NCI-H460 (cell line): Measurements from ENCODE around the gene SLC45A3. TPM values are rescaled to one million over a fixed set of nuclear protein-coding genes. Genes with fewer than 3 reads are reported as not detected.

Source experiments
- DNase-seq: peaks from one replicate; pipeline ENCODE4 v3.0.0-alpha.2; 2016; ENCODE audit warnings: low read depth; ENCODE audit errors: extremely low read depth
- total RNA-seq: library from RNA; depleted of rRNA; stranded (reverse); fragments of >200 nt; shearing (Covaris generic); gene quantifications from 2 replicates; pipeline ENCODE4 v1.2.3, GENCODE V29; 2014

SLC45A3 gene
- total RNA-seq, 1 experiment from 2014 or later: 2.1 TPM

DNA sequence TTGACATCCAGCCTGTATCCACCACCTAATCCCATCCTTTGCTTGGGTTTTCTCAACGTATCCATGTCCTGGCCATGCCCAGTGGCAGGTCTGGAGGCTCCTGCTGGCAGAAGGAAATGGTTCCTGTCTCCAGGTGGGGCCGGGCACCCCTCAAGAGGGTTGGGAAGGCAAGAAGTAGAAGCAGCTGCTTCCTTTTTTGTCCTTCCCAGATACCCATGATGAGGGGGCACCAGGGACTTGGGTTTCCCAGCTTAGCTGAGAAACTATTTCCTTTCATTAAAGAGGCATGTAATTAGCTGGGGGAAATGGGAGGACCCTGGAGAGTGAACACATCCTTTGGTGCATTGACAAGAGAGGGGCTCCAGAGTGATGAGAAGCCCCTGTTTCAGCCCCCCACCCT lies 21.1 kb upstream of the SLC45A3 start:
- DNase-seq: no peak

GRCh38 chr1:205700865-205701401 lies 20.6 kb upstream of the SLC45A3 start:
- no peak for DNase-seq

DNA sequence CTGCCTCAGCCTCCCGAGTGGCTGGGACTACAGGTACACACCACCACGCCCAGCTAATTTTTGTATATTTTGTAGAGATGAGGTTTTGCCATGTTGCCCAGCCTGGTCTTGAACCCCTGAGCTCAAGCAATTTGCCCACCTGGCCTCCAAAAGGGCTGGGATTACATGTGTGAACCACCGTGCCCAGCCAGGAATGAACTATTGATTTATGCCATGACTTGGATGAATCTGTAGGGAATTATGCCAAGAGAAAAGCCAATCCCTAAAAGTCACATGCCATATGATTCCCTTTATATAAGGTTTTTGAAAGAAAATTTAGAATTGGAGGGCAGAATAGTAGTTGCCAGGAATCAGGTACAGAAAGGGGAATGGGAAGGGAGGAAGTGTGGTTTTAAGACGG lies 19.1 kb upstream of the SLC45A3 start:
- DNase-seq: no peak

DNA sequence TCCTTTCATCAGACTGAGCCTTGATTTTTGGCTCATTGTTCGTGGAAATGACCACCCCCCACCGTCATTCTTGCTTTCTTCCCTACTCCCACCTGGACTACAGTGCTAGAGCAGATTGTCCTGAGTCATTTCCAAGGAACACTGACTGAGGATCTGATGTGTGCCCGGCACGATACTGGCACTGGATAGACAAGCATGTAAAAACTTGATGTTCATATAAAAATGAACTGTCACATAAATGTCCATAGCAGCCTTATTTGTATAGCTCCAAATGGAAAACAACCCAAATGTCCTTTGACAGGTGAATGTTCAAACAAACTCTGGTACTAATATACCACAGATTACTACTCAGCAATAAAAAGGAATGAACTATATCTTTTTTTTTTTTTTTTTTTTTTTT lies 18.6 kb upstream of the SLC45A3 start:
- no peak for DNase-seq

GRCh38 chr1:205693421-205693991 lies 13.2 kb upstream of the SLC45A3 start:
- DNase-seq: no peak

DNA sequence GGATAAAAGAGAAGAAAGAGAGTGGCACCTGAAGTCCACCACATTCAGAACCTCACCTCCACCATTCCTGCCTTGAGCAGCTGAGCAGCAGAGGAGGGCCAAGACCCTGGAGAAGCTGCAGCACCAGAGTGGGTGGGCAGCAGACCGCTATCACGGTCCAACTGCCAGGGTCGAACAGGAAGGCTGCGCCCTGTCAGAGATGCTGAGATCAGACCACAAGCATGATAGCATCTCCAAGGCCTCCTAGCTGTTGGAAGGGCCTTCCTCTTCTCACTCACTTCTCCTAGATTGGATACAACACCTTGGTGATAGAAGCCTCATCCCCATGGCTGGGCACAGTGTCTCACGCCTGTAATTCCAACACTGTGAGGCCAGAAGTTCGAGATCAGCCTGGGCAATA lies 12.1 kb upstream of the SLC45A3 start:
- no peak for DNase-seq

- no peak for DNase-seq
Observed at GRCh38 chr1:205690122-205690756, 9.9 kb upstream of the SLC45A3 start.

DNA sequence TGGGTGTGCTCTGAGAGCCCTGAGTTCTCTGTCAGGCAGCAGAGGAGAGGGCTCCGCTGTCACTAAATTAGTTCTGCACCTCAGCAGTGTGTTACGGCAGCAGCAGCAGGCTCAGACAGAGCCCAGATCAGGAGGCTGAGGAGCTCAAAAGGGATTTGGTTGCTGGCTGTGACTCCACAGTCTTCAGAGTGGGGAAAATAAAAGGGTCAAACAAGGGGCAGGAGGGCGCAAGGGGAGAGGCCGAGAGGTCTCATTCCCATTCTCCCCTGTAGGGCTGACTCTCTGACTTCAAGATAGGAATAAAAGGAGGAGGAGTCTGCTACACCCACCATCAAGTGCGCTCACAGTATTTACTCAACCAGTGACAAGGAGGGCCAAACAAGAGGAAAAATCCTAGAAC lies 9.2 kb upstream of the SLC45A3 start:
- no peak for DNase-seq

GRCh38 chr1:205688171-205689080 lies 8.1 kb upstream of the SLC45A3 start:
- DNase-seq: no peak

DNA sequence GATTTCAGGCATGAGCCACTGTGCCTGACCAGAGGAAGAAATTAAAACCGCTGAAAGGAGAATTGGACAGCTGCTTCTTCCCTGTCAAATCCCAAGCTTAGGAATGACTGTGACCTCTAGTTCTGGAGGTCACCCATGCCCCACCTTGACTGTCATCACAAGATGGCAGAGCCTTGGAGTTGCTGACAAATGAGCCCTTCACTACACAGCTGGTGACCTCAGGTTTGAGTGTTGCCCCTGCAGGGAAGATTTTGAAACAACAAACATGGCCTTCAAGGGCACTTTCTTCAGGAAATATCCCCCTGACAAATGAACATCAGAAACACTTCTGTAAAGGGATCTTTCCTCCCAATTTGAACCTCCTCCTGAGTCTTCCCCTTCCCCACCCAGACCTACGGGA lies 6.9 kb upstream of the SLC45A3 start:
- no peak for DNase-seq

DNA sequence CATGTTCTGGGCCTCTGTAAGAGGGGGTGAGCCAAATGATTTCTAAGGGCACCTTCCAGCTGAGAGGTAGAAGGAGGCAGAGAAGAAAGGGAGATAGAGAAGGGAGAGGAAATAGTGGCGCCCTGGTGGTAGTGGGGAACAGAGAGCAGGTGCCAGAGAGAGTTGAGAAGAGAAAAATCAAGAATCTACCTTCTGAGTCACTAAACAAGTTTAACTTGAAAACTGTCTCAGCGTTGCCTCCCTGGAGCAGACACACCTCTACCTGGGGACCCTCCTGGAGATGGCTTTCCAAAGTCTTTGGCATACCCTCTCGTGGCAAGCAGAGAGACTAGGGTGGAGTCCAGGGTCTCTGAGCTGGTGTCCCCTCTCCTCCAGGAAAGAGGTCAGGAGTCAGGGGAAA lies 1.1 kb upstream of the SLC45A3 start:
- DNase-seq: no peak

DNA sequence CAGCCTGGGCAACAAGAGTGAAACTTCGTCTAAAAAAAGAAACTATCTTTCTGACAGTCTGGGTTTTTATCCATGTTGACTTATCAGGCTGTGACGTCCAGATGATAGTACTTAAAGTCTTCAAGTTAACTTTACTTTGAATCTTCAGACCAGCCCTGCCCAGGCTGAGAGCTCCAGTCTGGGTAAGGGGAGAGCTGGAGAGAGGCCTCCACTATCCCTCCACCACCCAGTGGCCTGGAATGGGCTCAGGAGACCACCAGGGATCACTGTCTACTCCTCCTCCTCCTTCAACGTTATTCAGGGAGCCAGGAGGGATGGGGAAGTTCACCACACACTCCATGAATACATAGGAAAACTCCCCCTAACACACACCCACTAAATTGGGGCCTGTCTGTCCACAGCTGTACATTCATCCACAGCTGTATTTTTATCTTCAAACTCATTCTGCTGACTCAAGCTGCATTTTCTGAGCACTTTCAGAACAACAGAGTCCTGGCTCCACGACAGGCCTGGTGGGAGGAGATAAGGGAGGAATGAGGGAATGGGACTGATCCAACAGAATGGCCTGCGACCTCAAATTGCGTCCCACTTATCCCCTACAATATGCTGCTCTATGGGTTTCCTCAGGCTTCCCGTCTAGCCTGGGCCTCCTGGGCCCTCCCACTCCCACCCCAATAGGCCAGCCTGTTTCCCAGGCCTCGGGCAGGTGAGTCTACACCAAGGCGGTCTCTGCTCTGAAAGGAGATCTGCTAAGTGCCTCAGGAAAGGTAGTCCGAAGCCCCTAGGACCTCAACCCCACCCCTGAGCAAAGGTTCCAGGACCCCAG lies 1.8 kb downstream of the SLC45A3 start:
- DNase-seq: no peak

- DNase-seq: no peak
Observed at GRCh38 chr1:205677167-205677566, 3.1 kb downstream of the SLC45A3 start.

DNA sequence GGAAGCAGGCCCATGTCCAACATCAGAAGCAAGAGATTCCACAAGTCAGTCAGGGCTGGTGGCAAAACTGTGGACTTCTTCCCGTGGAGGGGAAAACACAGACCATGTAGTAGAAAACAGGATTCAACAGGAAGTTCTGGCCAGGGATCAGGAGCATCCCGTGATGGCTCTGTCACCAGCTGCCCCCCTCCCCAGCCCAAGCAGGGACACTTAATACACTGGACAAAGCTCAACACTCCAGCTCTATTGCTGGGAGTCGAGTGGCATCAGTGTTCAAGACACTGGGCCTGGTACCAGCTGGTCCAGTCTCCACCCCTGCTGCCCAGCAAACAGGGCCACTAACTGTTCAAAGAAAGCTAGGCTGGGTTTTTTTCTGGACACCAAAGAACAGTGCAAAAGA lies 3.7 kb downstream of the SLC45A3 start:
- DNase-seq: no peak

GRCh38 chr1:205676002-205676401 lies 4.3 kb downstream of the SLC45A3 start:
- DNase-seq: no peak

DNA sequence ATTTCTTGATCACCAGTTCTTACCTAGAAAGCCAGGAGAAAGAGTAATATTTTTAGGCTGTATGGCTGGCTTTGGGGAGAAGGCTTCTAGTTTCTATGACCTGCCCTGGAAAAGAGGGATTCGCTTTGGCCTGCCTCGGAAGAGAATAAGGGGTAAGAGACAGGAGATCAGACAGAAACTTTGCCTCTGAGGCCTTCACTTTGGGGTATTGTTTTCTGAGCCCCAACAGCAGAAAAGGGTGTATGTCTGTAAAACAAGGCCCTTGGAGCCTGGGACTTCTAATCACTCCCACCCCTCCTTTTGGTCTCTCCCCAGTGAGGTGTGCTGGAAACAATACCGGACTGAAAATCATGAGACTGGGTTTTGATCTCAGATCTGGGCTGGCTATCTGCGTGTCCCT lies 5.1 kb downstream of the SLC45A3 start:
- no peak for DNase-seq

GRCh38 chr1:205672970-205673369 lies 7.3 kb downstream of the SLC45A3 start:
- no peak for DNase-seq

DNA sequence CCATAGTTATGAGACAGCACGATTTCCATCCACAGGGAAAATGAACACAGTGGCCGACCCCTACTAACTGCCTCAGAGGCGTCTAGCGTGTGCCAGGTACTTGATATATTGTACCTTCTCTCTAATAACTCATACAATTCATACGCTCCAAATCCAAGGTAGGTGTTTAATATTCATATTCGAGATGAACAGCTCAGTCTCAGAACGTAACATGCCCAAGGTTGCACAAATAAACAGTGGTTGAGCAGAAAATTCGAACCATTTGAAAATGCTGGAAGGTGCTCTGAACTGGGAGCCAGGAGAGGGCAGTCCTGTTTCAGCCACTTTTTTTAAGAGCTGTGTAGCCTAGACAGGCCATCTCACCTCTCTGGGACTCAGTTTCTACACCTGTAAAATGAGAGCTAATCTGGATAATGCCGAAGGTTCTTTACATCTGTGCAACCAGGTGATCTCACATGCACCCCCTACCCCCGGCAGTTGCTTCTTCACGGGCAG lies 7.9 kb downstream of the SLC45A3 start:
- DNase-seq: no peak

- no peak for DNase-seq
Observed at GRCh38 chr1:205670611-205671430, 9.5 kb downstream of the SLC45A3 start.

DNA sequence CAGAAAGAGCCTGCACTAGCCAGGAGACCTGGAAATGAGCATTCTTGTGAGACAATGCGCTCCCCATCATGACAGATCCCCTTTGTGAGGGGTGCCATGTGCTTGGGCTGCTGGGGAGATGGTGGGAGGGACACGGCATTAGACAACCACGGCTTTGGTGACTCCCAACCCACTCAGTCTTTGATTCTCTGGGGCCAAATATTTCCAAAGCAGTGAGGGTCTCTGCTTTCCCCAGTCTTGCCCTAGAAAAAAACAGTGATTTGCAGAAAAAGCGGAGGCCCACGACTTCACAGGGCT lies 10.2 kb downstream of the SLC45A3 start:
- DNase-seq: no peak
